ENCODE data around the gene ZNF653. TPM values are rescaled to one million over a fixed set of nuclear protein-coding genes. Genes with fewer than 3 reads are reported as not detected.
"Not testable (repeated sequence)": the region's sequence is repeated elsewhere in the genome, so short reads cannot be mapped to it uniquely, and the experiment has no call there.

Gene ZNF653
- total RNA-seq, 1 donor from 2014 or later = 18.2 TPM

DNA sequence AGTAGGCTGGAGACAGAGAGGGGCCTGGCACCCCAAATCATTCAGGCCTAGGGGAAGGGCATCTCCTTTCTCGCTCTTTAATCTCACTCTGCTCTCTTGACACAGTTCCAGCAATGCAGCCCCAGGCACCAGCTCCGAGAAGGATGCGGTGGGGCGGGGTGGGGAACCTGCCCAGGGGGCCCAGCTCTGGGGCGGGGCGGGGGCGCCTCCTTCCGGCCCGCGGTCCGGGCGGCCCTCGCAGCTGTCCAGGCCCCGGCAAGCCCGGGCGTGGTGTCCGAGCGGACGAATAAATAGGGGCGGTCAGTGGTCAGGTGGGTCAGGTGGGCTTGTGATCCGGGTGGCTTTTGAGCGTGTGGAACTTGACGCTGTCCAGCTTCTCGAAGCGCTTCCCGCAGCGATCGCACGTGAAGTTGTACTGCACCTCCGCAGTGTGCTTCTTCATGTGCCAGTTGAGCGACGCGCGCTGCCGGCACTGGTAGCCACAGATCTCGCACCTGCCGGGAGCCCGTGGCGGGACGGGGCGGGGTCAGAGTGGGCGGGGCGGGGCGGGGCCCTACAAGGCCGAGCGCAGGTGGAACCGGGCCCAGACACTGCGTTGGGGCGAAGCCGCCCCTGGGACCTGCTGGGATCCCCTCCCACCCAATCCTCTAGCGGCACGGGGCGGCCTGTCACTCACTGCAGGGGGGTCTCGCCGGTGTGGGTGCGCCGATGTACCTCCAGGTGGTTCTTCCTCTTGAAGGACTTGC, 22.1 kb downstream of the ZNF653 start:
- intact Hi-C loops (cut with micrococcal nuclease) = loop anchor here (2.0 kb wide), 2 partner anchors 357 to 395 kb away; partner anchors contain the start of gene LDLR

GRCh38 chr19:11482384-11483050, 23.1 kb downstream of the ZNF653 start:
- intact Hi-C loops (cut with micrococcal nuclease) = loop anchor here (1.0 to 2.0 kb wide), 12 partner anchors 23 to 394 kb away; partner anchors contain the start of genes CCDC159, ELOF1, LDLR and ODAD3

GRCh38 chr19:11481534-11482383, 23.9 kb downstream of the ZNF653 start:
- intact Hi-C loops (cut with micrococcal nuclease) = loop anchor here (1.0 to 2.0 kb wide), 12 partner anchors 24 to 393 kb away; partner anchors contain the start of genes CCDC159, ELOF1, LDLR and ODAD3

- intact Hi-C loops (cut with micrococcal nuclease) = no loop called here
Observed at GRCh38 chr19:11480715-11481533, 24.7 kb downstream of the ZNF653 start, which contains the start of gene ELAVL3. Gene ELAVL3 (minus strand): TSS chr19:11481046. CDS start chr19:11480608, 438 bp downstream.

DNA sequence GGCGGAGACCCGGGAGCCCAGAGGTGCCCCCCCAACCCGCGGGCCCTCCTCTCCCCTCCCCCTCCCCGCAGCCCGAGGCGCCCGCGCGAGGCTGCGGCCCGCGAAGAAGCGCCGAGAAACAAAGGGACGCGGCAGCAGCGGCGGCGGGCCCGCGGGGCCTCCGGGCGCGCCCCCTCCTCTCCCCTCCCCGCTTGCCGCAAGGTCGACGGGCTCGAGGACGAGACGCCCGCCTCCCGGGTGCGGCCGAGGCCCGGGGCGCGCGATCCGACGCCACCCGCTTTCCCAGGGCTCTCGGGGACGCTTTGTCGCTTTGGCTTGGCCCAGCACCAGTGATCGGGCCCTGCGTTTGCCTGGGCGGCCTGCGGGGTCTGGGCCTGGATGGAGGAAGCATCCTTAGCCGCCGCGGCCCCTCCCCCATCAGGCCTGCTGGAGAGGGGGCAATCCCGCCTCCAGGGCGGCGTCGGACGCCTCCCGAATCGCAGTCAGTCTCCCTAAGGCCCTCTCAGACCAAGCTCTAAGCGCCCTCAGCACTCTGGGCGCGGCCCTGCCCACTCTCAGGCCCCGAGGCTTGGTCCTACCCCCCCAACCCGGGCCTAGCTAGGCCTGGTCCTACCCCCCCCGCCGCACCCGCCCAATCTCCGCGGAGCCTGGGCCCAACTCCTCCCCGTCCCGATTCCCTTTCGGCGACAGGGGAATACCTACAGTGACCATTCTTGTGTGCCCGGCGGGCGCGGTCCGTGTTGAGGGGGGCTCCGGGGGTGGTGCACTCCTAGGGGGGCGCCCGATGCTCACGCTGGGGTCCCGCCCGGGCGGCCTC, 25.5 kb downstream of the ZNF653 start:
- intact Hi-C loops (cut with micrococcal nuclease) = no loop called here

DNA sequence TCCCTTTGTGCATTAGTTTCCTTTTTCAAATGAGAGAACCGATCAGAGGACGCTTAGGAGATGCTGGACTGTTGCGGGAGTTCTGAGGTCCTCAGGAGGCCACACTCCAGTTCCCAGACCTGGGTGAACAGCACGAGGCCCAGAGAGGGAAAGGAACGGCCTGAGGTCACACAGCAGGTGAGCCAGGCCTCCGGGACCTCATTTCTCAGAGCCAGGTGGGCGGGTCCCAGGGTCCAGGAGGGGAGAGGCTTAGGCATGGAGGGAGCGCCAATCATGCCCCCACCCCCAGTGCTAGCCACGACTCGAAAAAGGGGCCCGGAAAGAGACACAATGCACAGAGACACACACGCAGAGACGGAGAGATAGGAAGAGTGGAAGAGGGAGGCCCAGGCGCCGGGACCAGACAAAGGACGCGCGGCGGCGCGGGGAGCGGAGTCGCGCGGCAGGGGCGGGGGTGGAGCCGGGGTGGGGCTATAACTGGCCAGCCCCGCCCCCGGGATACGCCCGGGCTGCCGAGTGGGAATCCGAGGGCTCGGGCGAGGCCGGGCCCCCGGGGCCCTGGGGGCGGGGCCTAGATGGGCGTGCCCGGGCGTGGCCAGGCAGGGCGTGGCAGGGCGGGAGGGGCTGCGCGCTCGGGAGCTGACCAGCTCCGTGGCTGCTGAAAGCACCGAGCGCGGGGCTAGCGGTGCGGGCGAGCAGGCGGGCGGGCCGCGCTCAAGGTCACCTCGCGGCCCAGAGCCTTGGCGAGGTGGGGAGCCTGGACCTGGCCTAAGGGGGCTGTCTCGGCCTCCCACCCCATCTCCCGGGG, 26.3 kb downstream of the ZNF653 start:
- intact Hi-C loops (cut with micrococcal nuclease) = no loop called here

GRCh38 chr19:11478167-11479089, 27.2 kb downstream of the ZNF653 start:
- intact Hi-C loops (cut with micrococcal nuclease) = no loop called here

- intact Hi-C loops (cut with micrococcal nuclease) = no loop called here
Observed at GRCh38 chr19:11475861-11476260, 29.8 kb downstream of the ZNF653 start.

DNA sequence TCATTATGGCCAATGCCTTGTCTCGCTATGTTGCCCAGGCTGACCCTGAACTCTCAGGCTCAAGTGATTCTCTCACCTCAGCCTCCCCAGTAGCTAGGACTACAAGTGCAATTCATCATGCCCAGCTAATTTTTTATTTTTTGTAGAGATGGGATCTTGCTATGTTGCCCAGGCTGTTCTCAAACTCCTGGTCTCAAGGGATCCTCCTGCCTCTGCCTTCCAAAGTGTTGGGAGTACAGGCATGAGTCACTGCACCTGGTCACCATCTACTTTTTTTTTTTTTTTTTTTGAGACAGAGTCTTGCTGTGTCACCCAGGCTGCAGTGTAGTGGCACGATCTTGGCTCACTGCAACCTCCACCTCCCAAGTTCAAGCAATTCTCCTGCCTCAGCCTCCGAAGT, 30.3 kb downstream of the ZNF653 start:
- intact Hi-C loops (cut with micrococcal nuclease) = not testable (repeated sequence)

- intact Hi-C loops (cut with micrococcal nuclease) = no loop called here
Observed at GRCh38 chr19:11473725-11474124, 31.9 kb downstream of the ZNF653 start.

GRCh38 chr19:11468266-11468845, 37.3 kb downstream of the ZNF653 start:
- intact Hi-C loops (cut with micrococcal nuclease) = not testable (repeated sequence)

GRCh38 chr19:11465600-11465999, 40.0 kb downstream of the ZNF653 start:
- intact Hi-C loops (cut with micrococcal nuclease) = no loop called here

DNA sequence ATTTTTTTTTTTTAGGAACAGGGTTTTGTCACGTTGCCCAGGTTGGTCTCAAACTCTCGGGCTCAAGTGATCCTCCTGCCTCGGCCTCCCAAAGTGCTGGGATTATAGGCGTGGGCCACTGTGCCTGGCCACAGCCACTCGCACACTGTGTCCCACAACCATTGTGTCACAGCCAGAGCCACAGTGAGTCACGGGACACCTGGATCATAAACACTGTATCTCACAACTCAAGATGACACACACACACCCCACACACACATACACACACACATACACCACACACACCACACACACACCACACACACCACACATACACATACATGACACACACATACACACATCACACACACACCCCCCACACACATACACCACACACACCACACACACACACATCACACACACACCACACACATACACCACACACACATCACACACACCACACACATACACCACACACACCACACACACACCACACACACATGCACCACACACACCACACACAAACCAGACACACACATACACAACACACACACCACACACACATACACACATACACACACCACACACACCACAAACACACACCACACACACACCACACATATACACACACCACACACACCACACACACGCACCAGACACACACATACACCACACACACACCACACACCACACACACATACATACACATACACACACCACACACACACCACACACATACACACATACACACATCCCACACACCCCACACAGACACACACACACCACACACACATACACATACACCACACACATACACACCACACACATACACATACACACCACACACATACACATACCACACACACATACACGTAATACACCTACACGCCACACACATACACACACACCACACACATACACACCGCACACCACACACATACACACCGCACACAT, 41.0 kb downstream of the ZNF653 start:
- intact Hi-C loops (cut with micrococcal nuclease) = no loop called here

GRCh38 chr19:11463391-11463790, 42.2 kb downstream of the ZNF653 start:
- intact Hi-C loops (cut with micrococcal nuclease) = no loop called here

DNA sequence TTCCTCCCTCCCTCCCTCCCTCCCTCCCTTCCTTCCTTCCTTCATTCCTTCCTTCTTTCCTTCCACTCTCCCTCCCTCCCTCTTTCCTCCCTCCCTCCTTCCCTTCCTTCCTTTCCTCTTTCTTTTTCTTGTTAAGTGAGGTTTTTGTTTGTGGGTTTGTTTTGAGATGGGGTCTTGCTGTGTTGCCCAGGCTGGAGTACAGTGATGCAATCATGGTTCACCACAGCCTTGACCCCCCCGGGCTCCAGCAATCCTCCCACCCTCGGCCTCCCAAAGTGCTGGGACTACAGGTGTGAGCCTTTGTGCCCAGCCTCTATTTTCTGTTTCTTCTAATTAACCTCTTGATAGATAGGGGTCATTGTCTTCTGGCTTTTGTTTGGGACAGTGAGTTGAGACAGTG, 44.2 kb downstream of the ZNF653 start:
- intact Hi-C loops (cut with micrococcal nuclease) = no loop called here

- intact Hi-C loops (cut with micrococcal nuclease) = no loop called here
Observed at GRCh38 chr19:11460207-11460606, 45.4 kb downstream of the ZNF653 start.
